Cardiac muscle cell (in vitro differentiated cells and primary cell): Measurements from ENCODE around the gene PRKACB. TPM values are rescaled to one million over a fixed set of nuclear protein-coding genes. Genes with fewer than 3 reads are reported as not detected.

Experiments
- DNase-seq, 2 donors: peaks; one replicate each; pipeline versions ENCODE4 v3.0.0 to v3.0.0-alpha.2; 2010 to 2017; ENCODE audit warnings: low read depth in 1 of 2, low spot score in 1 of 2
- H3K27ac ChIP-seq: fragments of 200-600 bp; sonication (generic); 2 replicates; pipeline ENCODE4 v1.5.1; 2016
- H3K27me3 ChIP-seq: fragments of 200-600 bp; sonication (generic); 2 replicates; pipeline ENCODE4 v1.6.0; 2016; ENCODE audit warnings: control low read depth
- H3K36me3 ChIP-seq: fragments of 200-600 bp; sonication (generic); 2 replicates; pipeline ENCODE4 v1.5.1; 2016; ENCODE audit warnings: control low read depth
- H3K4me1 ChIP-seq: fragments of 200-600 bp; sonication (generic); 2 replicates; pipeline ENCODE4 v1.8.1; 2017; ENCODE audit warnings: low read depth, mild to moderate bottlenecking, mixed run types
- H3K4me3 ChIP-seq: fragments of 200-600 bp; sonication (generic); 2 replicates; pipeline ENCODE4 v1.5.1; 2016; ENCODE audit warnings: mild to moderate bottlenecking
- H3K9me3 ChIP-seq: fragments of 200-600 bp; sonication (generic); 2 replicates; pipeline ENCODE4 v1.5.1; 2017; ENCODE audit warnings: low read depth, mild to moderate bottlenecking, control low read depth
- polyA plus RNA-seq: library from polyadenylated mRNA; unstranded; fragments of >200 nt; fragmentation: Nextera tagmentation; extraction: Ambion mirVana; gene quantifications from 2 replicates; pipeline ENCODE4 v1.2.1, GENCODE V29; 2016
- total RNA-seq: library from RNA; depleted of rRNA; stranded (reverse); fragments of >200 nt; gene quantifications from 2 replicates; pipeline ENCODE4 v1.2.3, GENCODE V29; 2016
- TF ChIP-seq, protein P1 (sequence below): IDR thresholded peaks from 2 replicates; pipeline ENCODE4 v1.5.1; 2012; ENCODE audit warnings: low read depth, mild to moderate bottlenecking, low read length

PRKACB gene
- total and polyA plus RNA-seq, 2 experiments from 2014 or later: 21.2 to 27.1 TPM

DNA sequence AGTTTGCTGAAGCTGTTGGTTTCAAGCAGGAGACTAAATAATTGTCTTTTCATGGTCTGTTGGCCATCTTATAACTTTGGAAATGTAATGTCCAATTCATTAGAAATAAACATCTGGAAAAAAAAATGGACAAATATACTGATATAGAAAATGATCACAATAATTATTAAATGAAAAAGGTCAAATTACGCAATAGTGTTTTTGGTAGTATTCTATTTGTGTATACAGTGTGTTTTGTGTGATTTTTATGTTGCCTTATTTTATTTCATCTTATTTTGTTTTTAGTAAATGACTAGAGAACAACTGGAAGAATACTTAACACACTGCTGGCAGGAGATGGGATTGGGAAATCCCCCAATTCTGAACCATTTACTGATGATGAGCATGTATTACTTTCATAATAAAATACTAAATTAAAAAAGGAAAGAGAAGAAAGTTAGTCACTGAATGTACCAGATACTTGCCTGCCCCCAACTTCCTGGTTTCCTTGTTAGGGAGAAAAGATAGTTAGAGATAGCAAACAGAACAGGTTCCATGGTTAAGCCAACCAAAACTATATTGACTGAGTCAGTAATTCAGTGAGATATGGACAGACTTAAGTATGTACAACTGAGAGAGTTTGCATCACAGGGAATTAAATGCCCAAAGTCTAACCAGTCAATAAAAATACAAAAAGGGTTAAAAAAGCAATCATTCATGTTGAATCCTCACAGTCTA is 133.4 kb downstream of the PRKACB start:
- H3K36me3 ChIP-seq: no peaks in the 10 kb centered on the region
- no peak overlapping the region for H3K27ac ChIP-seq
- TF ChIP-seq, protein P1, sequence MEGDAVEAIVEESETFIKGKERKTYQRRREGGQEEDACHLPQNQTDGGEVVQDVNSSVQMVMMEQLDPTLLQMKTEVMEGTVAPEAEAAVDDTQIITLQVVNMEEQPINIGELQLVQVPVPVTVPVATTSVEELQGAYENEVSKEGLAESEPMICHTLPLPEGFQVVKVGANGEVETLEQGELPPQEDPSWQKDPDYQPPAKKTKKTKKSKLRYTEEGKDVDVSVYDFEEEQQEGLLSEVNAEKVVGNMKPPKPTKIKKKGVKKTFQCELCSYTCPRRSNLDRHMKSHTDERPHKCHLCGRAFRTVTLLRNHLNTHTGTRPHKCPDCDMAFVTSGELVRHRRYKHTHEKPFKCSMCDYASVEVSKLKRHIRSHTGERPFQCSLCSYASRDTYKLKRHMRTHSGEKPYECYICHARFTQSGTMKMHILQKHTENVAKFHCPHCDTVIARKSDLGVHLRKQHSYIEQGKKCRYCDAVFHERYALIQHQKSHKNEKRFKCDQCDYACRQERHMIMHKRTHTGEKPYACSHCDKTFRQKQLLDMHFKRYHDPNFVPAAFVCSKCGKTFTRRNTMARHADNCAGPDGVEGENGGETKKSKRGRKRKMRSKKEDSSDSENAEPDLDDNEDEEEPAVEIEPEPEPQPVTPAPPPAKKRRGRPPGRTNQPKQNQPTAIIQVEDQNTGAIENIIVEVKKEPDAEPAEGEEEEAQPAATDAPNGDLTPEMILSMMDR: no peak
- no peaks in the 10 kb centered on the region for H3K9me3 ChIP-seq
- no peaks in the 10 kb centered on the region for H3K4me1 ChIP-seq
- H3K27me3 ChIP-seq: no peaks in the 10 kb centered on the region
- H3K4me3 ChIP-seq: no peak overlapping the region
- DNase-seq: no peak

DNA sequence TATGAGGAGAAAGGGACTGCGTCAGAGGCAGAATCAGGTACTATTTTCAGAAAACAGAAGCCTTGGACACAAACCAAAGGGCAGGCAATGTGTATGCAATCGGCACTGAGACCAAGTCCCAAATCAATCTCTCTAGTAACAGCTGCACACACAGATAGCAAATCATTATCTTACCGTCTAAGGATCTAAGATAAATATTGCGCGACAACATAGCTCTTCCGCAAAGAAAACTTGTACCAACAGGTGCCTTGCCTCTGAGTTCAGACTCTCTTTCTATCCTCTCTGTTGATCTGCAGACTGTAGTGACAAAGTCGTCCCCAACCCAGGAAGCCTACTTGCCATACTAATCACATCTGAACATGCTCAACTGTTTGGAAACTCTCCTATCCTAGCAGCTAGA is 134.8 kb downstream of the PRKACB start:
- no peaks in the 10 kb centered on the region for H3K27me3 ChIP-seq
- H3K36me3 ChIP-seq: no peaks in the 10 kb centered on the region
- TF ChIP-seq, protein P1: no peak

DNA sequence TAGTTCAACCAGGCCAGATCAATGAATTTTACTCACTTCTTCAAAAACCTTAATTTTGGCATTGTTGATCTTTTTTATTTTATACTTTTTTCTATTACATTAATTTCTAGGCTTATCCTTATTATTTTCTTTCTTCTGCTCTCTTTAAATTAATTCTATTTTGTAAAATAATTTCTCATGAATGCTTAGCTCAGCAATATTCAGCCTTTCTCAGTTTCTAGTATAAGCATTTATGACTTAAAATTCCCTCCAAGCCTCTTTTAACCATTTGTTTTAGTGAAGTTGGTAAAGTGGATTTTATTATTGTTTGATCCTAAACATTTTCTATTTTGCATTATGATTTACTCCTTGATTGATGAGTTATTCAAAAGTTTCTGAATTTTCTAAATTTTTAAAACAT is 136.8 kb downstream of the PRKACB start:
- no peak for DNase-seq
- TF ChIP-seq, protein P1: no peak
- H3K4me3 ChIP-seq: no peak overlapping the region
- no peaks in the 10 kb centered on the region for H3K9me3 ChIP-seq
- no peak overlapping the region for H3K27ac ChIP-seq
- H3K36me3 ChIP-seq: no peaks in the 10 kb centered on the region
- H3K27me3 ChIP-seq: no peaks in the 10 kb centered on the region
- H3K4me1 ChIP-seq: no peaks in the 10 kb centered on the region

More for the DNA sequence above, 134.8 kb downstream of the PRKACB start:
- Histone ChIP-seq H3K4me1 (no peaks in the 10 kb centered on the region), H3K27ac (no peak overlapping the region), H3K4me3 (no peak overlapping the region), H3K9me3 (no peaks in the 10 kb centered on the region)
- DNase-seq: no peak

GRCh38 chr1:84282780-84283333 is 138.8 kb downstream of the PRKACB start:
- H3K36me3 ChIP-seq: no peaks in the 10 kb centered on the region
- no peak overlapping the region for H3K27ac ChIP-seq
- no peaks in the 10 kb centered on the region for H3K9me3 ChIP-seq
- no peaks in the 10 kb centered on the region for H3K4me1 ChIP-seq
- no peak overlapping the region for H3K4me3 ChIP-seq
- DNase-seq: no peak
- H3K27me3 ChIP-seq: no peaks in the 10 kb centered on the region
- TF ChIP-seq, protein P1: no peak

GRCh38 chr1:84283381-84283780 is 139.3 kb downstream of the PRKACB start:
- Histone ChIP-seq H3K4me3 (no peak overlapping the region), H3K9me3 (no peaks in the 10 kb centered on the region), H3K4me1 (no peaks in the 10 kb centered on the region), H3K27ac (no peak overlapping the region), H3K27me3 (no peaks in the 10 kb centered on the region), H3K36me3 (no peaks in the 10 kb centered on the region)
- DNase-seq: peak in 1 of 2 donors; percentile 27
- TF ChIP-seq, protein P1: no peak
